KOPT-K1 (cell line): Measurements from ENCODE around the gene LCNL1.

Experiments used
- H3K27ac ChIP-seq: fragments of 200-600 bp; sonication (generic); 2 replicates; pipeline ENCODE4 v1.5.1; 2016; ENCODE audit warnings: antibody characterized with exemption, mild to moderate bottlenecking, low read depth, low read length; ENCODE audit not compliant: poor library complexity, severe bottlenecking
- H3K36me3 ChIP-seq: fragments of 200-600 bp; sonication (generic); 2 replicates; pipeline ENCODE4 v1.5.1; 2017; ENCODE audit warnings: antibody characterized with exemption, mild to moderate bottlenecking, low read length, moderate library complexity; ENCODE audit not compliant: insufficient read depth
- H3K9me3 ChIP-seq: fragments of 200-600 bp; sonication (generic); 2 replicates; pipeline ENCODE4 v1.5.1; 2017; ENCODE audit warnings: antibody characterized with exemption, low read length, mild to moderate bottlenecking; ENCODE audit not compliant: insufficient read depth, poor library complexity, severe bottlenecking

Gene LCNL1

DNA sequence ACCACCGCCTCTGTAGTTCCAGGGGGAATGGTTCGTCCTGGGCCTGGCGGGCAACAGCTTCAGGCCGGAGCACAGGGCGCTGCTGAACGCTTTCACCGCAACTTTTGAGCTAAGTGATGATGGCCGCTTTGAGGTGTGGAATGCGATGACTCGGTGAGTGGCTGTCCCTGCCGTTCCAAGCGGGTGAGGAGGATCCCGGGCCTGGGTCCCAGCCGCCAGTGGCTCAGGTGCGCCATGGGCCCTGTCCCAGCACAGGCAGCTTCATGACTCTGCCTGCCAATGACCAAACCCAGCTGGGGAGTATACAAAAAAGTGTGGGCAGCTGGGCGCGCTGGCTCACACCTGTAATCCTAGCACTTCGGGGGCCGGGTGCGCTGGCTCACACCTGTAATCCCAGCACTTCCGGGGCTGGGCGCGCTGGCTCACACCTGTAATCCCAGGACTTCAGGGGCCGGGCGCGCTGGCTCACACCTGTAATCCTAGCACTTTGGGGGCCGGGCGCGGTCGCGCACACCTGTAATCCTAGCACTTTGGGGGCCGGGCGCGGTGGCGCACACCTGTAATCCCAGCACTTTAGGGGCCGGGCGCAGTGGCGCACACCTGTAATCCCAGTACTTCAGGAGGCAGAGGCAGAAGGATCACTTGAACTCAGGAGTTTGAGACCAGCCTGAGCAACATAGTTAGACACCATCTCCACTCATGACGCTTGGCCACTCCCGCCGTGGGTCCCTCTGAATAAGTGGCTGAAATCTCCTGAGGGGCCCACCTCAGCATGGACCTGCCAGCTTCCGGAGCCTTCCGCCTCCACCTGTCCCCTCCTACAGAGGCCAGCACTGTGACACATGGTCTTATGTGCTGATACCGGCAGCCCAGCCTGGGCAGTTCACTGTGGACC is 29.7 kb upstream of the LCNL1 start:
- no peaks in the 10 kb centered on the region for H3K9me3 ChIP-seq

DNA sequence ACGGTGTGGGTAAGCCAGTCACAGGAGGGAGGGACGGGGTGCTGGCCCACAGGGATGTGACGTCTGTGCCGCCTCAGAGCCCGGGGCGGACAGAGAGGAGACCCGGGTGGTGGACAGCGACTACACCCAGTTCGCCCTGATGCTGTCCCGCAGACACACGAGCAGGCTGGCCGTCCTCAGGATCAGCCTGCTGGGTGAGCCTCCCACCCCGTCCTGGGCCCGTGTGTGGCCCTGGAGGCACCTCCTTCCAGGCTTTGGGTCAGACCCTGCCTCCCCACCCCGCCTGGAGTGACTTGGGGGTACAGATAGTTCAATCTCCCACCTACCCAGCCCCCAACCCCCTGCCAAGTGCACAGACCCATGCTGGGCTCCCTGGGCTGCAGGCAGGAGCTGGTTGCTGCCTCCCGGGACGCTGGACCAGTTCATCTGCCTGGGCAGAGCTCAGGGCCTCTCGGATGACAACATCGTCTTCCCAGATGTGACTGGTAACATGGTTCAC is 29.0 kb upstream of the LCNL1 start:
- no peak overlapping the region for H3K27ac ChIP-seq
- H3K9me3 ChIP-seq: no peaks in the 10 kb centered on the region
- no peaks in the 10 kb centered on the region for H3K36me3 ChIP-seq

More for the DNA sequence above, 29.7 kb upstream of the LCNL1 start:
- Histone ChIP-seq H3K27ac (no peak overlapping the region), H3K36me3 (no peaks in the 10 kb centered on the region)

DNA sequence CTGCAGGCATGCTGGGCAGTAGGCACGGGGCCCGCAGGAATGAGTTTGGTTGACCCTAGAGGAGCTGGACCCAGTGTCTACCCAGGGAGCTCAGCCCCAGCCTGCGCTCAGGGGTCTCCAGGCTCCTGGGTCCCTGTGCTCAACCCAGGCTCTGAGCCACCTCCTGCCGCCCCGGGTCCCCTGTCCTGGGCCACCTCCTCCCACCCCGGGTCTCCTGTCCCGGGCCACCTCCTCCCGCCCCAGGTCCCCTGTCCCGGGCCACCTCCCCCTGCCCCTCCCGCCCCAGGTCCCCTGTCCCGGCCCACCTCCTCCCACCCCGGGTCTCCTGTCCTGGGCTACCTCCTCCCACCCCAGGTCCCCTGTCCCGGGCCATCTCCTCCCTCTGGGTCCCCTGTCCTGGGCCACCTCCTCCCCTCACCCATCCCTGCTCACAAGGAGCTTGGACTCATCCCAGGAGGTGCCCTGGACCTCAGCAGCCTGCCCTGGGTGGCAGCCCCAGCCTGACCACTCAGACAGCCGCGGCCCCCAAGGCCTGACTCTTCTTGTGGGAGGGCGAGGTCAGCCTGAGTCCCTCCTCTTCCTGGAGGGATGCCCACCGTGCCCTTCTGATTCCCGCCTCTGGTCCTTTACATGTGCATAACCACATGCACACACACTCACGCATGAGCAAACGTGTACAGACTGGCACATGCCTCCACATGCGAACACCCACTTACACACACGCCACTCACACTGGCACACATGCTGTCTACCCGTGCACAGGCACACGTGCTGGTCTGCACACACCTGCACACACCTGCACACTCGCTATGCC is 28.3 kb upstream of the LCNL1 start:
- Histone ChIP-seq H3K9me3 (no peaks in the 10 kb centered on the region), H3K27ac (no peak overlapping the region), H3K36me3 (no peaks in the 10 kb centered on the region)

DNA sequence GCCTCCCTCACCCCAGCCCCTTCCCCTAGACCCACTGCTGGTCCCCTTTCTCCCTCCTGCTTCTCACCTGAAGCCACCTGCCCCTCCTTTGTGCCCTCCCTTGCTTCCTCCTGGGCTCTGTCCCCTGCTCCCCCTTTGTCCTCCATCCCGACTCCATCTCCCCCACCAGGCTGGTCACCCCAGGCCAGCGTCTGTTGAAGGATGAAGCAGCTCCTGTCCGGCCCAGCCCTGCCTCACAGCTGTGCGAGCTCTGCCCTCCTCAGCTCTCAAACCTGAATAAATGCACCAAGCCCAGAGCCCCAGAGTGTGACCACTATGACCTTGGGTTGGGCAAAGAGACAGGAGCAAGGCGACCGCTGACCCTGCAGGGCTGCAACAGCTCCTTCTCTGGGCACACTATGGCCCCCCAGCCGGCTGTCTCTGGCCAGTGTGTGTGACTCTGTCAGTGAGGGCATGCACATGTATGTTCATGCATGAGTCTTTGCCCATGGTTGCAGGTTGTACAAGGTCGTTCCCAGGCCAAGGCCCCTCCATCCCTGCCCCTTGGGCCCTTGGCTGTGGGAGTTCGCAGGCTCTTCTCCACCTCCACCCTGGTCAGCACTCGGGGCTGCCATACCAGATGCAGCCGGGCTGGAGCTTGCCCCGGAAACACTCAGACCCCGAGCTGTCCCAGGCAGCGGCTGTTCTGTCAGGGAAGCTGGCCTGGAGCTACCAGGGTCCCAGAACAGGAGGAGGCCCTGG is 27.4 kb upstream of the LCNL1 start:
- H3K9me3 ChIP-seq: no peaks in the 10 kb centered on the region
- H3K36me3 ChIP-seq: no peaks in the 10 kb centered on the region

GRCh38 chr9:136955943-136956335 is 26.9 kb upstream of the LCNL1 start:
- Histone ChIP-seq H3K36me3 (no peaks in the 10 kb centered on the region), H3K27ac (no peak overlapping the region), H3K9me3 (no peaks in the 10 kb centered on the region)

More for the DNA sequence above, 27.4 kb upstream of the LCNL1 start:
- H3K27ac ChIP-seq: no peak overlapping the region

GRCh38 chr9:136956604-136957003 is 26.2 kb upstream of the LCNL1 start:
- no peaks in the 10 kb centered on the region for H3K36me3 ChIP-seq
- H3K27ac ChIP-seq: no peak overlapping the region
- H3K9me3 ChIP-seq: no peaks in the 10 kb centered on the region

- Histone ChIP-seq H3K9me3 (no peaks in the 10 kb centered on the region), H3K36me3 (no peaks in the 10 kb centered on the region), H3K27ac (no peak overlapping the region)
Observed at GRCh38 chr9:136957461-136957860, 25.3 kb upstream of the LCNL1 start.

DNA sequence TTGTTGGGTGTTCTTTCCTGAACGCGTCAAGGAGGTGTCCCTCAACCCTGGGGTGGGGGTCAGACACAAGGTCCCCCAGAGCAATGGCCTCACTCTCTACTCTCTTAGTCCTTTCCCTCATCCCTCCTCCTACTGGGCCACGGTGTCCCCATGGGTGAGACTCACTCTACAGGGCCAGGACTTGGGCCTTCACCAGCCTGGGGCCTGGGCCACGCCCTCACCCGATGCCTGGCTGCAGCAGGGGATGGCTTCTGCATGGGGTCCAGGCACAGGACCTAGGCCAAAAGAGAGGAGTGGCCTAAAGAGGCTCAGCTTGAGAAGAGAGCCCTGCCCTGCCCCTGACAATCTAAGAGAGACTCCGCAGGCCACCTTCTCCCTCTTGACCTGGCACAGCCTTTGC is 24.9 kb upstream of the LCNL1 start:
- H3K27ac ChIP-seq: no peak overlapping the region
- no peaks in the 10 kb centered on the region for H3K36me3 ChIP-seq
- no peaks in the 10 kb centered on the region for H3K9me3 ChIP-seq

DNA sequence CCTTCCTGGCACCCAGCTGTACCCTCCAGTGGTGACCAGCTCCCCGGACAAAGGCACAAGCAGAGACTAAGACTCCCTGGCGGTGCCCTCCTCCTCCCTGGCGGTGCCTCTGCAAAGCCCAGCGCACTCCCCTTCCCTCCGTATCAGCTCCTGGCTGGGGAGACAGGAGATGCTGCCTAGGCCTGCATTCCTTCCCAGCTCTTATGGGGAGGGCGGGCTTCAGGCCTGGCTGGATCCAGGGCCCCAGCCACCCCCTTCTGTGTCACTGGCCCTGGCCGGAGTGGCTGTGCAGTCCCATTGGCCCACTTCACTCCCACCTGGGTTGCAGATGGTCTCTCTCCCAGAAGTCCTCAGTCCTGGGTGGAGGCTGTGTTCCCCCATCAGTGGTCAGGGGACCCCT is 24.3 kb upstream of the LCNL1 start:
- Histone ChIP-seq H3K9me3 (no peaks in the 10 kb centered on the region), H3K36me3 (no peaks in the 10 kb centered on the region), H3K27ac (no peak overlapping the region)

DNA sequence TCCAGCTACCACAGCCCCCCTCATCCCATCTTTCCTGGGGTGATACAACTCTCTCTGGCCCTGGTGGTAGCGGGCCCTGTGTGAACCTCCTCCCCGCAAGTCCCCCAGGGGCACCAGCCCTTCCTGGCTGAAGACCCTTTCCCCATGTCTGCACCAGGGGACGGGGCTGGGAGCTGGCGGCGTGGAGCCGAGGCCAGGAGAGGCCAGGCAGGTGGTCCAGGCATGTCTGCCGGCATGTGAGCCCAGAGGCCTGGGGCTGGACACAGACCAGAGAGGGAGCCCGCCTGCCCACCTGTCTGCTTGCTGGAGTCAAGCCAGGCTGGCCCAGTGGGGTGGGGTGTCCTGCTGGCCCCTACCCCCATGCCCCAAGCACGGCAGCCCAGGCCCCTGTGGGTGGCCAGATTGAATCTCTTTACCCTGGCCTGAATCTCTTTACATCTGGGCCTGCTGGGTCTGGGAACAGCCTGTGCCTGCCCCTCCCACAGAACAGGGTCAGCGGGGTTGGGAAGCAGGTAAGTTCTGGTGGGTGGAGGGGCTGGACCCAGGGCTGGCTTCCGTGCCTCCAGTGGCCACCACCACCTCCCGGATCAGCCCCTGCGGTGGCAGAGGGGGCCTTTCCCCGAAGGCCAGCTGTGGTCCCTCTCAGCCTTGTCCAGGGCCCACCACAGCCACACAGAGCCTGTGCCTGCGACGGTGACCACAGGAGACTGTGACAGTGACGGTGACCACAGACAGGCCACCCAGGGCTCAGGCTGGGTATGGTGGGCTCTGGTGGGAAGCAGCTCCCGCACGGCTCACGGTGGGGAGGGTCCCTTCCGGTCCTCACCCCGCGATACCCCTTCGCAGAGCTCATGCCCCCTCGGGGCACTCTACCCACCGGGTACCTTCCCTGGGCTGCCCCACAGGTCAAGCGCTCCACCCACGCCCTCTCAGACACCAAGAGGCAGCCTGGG is 23.6 kb upstream of the LCNL1 start:
- Histone ChIP-seq H3K27ac (no peak overlapping the region), H3K36me3 (no peaks in the 10 kb centered on the region), H3K9me3 (no peaks in the 10 kb centered on the region)

DNA sequence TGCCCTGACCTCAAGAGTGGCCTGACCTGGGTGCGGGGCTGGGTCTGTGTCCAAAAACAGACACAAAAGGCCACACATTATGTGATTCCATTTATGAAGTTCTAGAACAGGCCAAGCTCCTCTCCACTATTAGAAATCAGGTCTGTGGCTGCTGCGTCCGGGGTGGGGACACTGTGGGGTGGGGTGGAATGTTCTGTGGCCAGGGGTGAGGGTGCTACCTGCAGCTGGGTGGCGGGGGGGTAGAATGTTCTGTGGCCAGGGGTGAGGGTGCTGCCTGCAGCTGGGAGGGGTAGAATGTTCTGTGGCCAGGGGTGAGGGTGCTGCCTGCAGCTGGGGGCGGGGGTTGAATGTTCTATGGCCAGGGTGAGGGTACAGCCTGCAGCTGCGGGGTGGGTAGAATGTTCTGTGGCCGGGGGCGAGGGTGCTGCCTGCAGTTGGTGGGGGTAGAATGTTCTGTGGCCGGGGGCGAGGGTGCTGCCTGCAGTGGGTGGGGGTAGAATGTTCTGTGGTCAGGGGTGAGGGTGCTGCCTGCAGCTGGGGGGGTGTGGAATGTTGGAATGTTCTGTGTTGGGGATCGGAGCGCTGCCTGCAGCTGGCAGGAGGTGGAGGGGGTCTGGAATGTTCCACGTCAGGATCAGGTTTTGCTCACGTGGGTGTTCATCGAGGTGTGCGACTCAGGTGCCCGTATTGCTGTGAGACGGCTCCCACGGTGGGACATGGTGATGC is 22.4 kb upstream of the LCNL1 start:
- no peaks in the 10 kb centered on the region for H3K36me3 ChIP-seq
- H3K9me3 ChIP-seq: no peaks in the 10 kb centered on the region
- no peak overlapping the region for H3K27ac ChIP-seq

GRCh38 chr9:136960938-136961275 is 21.9 kb upstream of the LCNL1 start:
- no peaks in the 10 kb centered on the region for H3K9me3 ChIP-seq
- H3K27ac ChIP-seq: no peak overlapping the region
- no peaks in the 10 kb centered on the region for H3K36me3 ChIP-seq

GRCh38 chr9:136961279-136962065 is 21.3 kb upstream of the LCNL1 start:
- Histone ChIP-seq H3K9me3 (no peaks in the 10 kb centered on the region), H3K27ac (no peak overlapping the region), H3K36me3 (no peaks in the 10 kb centered on the region)
